ENCODE results near the gene NCR3LG1.

DNA sequence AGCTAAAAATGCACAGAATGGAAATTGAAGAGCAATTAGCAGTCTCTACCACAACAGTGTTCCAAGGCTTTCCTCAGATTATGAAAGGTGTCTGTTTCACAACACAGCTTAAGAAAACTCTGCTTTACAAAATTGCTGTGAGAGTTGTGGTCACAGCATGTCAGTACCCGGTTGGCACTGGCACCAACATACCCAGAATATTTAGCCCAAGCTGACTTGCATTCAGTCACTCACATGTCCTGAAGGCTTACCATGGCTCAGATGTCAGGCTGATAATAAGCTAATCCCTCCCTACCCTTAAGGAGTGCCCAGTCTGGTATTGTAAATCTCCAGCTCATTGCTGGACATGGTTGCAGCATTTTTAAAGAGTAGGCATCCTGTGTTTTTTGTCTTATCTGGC is 14.9 kb downstream of the NCR3LG1 start:
- TF ChIP-seq, protein P1, sequence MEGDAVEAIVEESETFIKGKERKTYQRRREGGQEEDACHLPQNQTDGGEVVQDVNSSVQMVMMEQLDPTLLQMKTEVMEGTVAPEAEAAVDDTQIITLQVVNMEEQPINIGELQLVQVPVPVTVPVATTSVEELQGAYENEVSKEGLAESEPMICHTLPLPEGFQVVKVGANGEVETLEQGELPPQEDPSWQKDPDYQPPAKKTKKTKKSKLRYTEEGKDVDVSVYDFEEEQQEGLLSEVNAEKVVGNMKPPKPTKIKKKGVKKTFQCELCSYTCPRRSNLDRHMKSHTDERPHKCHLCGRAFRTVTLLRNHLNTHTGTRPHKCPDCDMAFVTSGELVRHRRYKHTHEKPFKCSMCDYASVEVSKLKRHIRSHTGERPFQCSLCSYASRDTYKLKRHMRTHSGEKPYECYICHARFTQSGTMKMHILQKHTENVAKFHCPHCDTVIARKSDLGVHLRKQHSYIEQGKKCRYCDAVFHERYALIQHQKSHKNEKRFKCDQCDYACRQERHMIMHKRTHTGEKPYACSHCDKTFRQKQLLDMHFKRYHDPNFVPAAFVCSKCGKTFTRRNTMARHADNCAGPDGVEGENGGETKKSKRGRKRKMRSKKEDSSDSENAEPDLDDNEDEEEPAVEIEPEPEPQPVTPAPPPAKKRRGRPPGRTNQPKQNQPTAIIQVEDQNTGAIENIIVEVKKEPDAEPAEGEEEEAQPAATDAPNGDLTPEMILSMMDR (IDR thresholded peaks at IDR 0.05): no peak
- TF ChIP-seq EP300 (IDR thresholded peaks at IDR 0.05; ENCODE audit: low read depth) (no peak), POLR2A (IDR thresholded peaks at IDR 0.05) (no peak)
